Neural progenitor cell (in vitro differentiated cells): ENCODE data around the gene SMIM43. TPM values are rescaled to one million over a fixed set of nuclear protein-coding genes. Genes with fewer than 3 reads are reported as not detected.

Source experiments
- DNase-seq: peaks from one replicate; pipeline ENCODE4 v3.0.0-alpha.2; 2016; ENCODE audit warnings: low spot score
- H2AFZ ChIP-seq: fragments of 200-600 bp; sonication (generic); replicated peaks from 2 replicates; pipeline ENCODE4 v1.6.1; 2016; ENCODE audit warnings: antibody characterized with exemption
- H3F3A ChIP-seq: fragments of 200-600 bp; sonication (generic); 2 replicates; pipeline ENCODE4 v1.6.1; 2016; ENCODE audit warnings: antibody characterized with exemption, low read depth
- H3K27ac ChIP-seq: fragments of 200-600 bp; sonication (generic); 2 replicates; pipeline ENCODE4 v1.5.1; 2016; ENCODE audit warnings: mild to moderate bottlenecking
- H3K27me3 ChIP-seq: fragments of 200-600 bp; sonication (generic); 2 replicates; pipeline ENCODE4 v1.6.1; 2016; ENCODE audit warnings: mild to moderate bottlenecking, moderate library complexity
- H3K36me3 ChIP-seq: fragments of 200-600 bp; sonication (generic); 2 replicates; pipeline ENCODE4 v1.5.1; 2016
- H3K4me1 ChIP-seq: fragments of 200-600 bp; sonication (generic); 2 replicates; pipeline ENCODE4 v1.6.1; 2016; ENCODE audit warnings: mixed run types
- H3K4me2 ChIP-seq: fragments of 200-600 bp; sonication (generic); 2 replicates; pipeline ENCODE4 v1.6.1; 2016
- H3K4me3 ChIP-seq: fragments of 200-600 bp; sonication (generic); 2 replicates; pipeline ENCODE4 v1.5.1; 2016
- H3K79me2 ChIP-seq: fragments of 200-600 bp; sonication (generic); 2 replicates; pipeline ENCODE4 v1.6.1; 2016; ENCODE audit warnings: low read depth
- H3K9ac ChIP-seq: fragments of 200-600 bp; sonication (generic); 2 replicates; pipeline ENCODE4 v1.6.1; 2016
- H3K9me3 ChIP-seq: fragments of 200-600 bp; sonication (generic); 2 replicates; pipeline ENCODE4 v1.5.1; 2016; ENCODE audit warnings: low read depth
- H4K20me1 ChIP-seq: fragments of 200-600 bp; sonication (generic); 2 replicates; pipeline ENCODE4 v1.6.1; 2016; ENCODE audit warnings: low read depth
- H3K27ac Mint-ChIP-seq: 3 replicates; pipeline ENCODE4 v1.8.0; 2021; ENCODE audit warnings: mixed read lengths
- H3K27me3 Mint-ChIP-seq: 2 replicates; pipeline ENCODE4 v1.8.0; 2022; ENCODE audit warnings: low read depth, mild to moderate bottlenecking, inconsistent platforms, moderate library complexity, mixed read lengths; ENCODE audit not compliant: insufficient read depth
- H3K36me3 Mint-ChIP-seq: 3 replicates; pipeline ENCODE4 v1.8.0; 2021; ENCODE audit warnings: mixed read lengths
- H3K4me1 Mint-ChIP-seq: 3 replicates; pipeline ENCODE4 v1.8.0; 2021; ENCODE audit warnings: mixed read lengths
- H3K4me3 Mint-ChIP-seq: 3 replicates; pipeline ENCODE4 v1.8.0; 2021; ENCODE audit warnings: mild to moderate bottlenecking, moderate library complexity, mixed read lengths
- H3K9me3 Mint-ChIP-seq: 3 replicates; pipeline ENCODE4 v1.8.0; 2020; ENCODE audit warnings: mixed read lengths
- EZH2 ChIP-seq: fragments of 200-600 bp; sonication (generic); IDR thresholded peaks from 2 replicates; pipeline ENCODE4 v1.6.1; 2017; ENCODE audit warnings: antibody characterized with exemption, mild to moderate bottlenecking, moderate library complexity
- EZH2phosphoT487 ChIP-seq: fragments of 200-600 bp; sonication (generic); IDR thresholded peaks from 2 replicates; pipeline ENCODE4 v1.6.1; 2017; ENCODE audit warnings: antibody characterized with exemption
- total RNA-seq: library from RNA; depleted of rRNA; stranded (reverse); fragments of >200 nt; gene quantifications from 2 replicates; pipeline ENCODE4 v1.2.3, GENCODE V29; 2015; ENCODE audit warnings: low replicate concordance
- TF ChIP-seq, protein P1 (sequence below): fragments of 200-600 bp; sonication (generic); IDR thresholded peaks from 2 replicates; pipeline ENCODE4 v1.5.1; 2017; ENCODE audit warnings: antibody characterized with exemption, mild to moderate bottlenecking

SMIM43 gene
- total RNA-seq, 1 donor from 2014 or later = not detected

DNA sequence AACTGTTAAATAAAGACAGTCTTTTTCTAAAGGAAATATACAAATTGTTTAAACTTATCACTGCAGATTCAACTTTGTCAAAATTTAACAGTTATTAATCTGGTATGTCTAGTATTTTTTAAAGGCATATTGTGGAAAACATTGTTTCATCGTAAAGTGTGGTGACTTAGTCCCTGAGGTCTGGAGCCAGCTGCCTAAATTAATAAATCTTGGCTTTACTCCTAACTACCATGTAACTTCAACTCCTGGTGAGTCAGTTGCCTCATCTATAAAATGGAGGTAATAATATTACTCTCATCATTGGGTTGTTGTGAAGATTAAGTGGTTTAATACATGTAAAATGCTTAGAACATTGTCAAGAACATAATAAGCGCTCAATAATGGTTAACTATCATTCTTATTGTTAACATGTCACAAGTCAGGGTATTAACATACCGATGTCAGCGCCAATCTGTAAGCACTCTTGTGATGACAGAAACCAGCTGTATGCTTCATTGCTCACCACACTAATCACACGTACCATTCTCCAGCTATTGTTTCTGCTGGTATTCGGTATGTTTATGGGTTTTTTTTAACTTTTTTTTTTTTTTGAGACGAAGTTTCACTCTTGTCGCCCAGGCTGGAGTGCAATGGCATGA, 14.1 kb upstream of the SMIM43 start:
- H3K9me3 ChIP-seq = no peaks in the 10 kb centered on the region
- H4K20me1 ChIP-seq = no peaks in the 10 kb centered on the region
- no peak overlapping the region for H3K4me3 Mint-ChIP-seq
- H3K4me1 Mint-ChIP-seq = peaks cover 14% of the 10 kb centered on the region
- TF ChIP-seq, protein P1, sequence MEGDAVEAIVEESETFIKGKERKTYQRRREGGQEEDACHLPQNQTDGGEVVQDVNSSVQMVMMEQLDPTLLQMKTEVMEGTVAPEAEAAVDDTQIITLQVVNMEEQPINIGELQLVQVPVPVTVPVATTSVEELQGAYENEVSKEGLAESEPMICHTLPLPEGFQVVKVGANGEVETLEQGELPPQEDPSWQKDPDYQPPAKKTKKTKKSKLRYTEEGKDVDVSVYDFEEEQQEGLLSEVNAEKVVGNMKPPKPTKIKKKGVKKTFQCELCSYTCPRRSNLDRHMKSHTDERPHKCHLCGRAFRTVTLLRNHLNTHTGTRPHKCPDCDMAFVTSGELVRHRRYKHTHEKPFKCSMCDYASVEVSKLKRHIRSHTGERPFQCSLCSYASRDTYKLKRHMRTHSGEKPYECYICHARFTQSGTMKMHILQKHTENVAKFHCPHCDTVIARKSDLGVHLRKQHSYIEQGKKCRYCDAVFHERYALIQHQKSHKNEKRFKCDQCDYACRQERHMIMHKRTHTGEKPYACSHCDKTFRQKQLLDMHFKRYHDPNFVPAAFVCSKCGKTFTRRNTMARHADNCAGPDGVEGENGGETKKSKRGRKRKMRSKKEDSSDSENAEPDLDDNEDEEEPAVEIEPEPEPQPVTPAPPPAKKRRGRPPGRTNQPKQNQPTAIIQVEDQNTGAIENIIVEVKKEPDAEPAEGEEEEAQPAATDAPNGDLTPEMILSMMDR = no peak
- TF ChIP-seq EZH2phosphoT487 (no peak), EZH2 (no peak)
- H2AFZ ChIP-seq = no peak overlapping the region
- H3K27ac Mint-ChIP-seq = no peak overlapping the region
- H3F3A ChIP-seq = no peaks in the 10 kb centered on the region
- no peaks in the 10 kb centered on the region for H3K27me3 Mint-ChIP-seq
- H3K9ac ChIP-seq = no peak overlapping the region
- DNase-seq = peak; percentile 38
- H3K36me3 Mint-ChIP-seq = no peaks in the 10 kb centered on the region
- H3K27me3 ChIP-seq = no peaks in the 10 kb centered on the region
- H3K79me2 ChIP-seq = no peaks in the 10 kb centered on the region
- H3K4me3 ChIP-seq = no peak overlapping the region
- peaks cover 1% of the 10 kb centered on the region for H3K4me1 ChIP-seq
- no peak overlapping the region for H3K27ac ChIP-seq
- H3K9me3 Mint-ChIP-seq = no peaks in the 10 kb centered on the region
- H3K36me3 ChIP-seq = no peaks in the 10 kb centered on the region
- H3K4me2 ChIP-seq = no peak overlapping the region

DNA sequence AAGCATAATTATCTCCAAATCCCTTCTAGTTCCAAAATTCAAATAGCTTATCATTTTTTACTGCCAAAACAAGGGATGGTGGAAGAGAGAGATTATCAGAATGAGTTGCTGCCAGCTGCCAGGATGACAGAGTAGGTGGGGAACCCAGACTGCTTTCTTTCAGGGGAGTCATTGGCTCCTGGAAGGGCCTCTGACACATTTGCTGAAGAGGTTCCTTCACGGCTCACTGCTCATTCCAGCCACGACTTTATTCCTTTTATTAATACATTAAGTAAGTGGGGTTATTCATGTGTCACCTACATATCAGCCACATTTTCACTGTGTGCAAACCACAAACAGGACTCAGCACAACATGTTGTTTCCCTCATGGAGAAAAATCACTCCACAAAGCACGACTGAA, 12.7 kb upstream of the SMIM43 start:
- Mint-ChIP-seq H3K27ac (no peak overlapping the region), H3K4me1 (peaks cover 18% of the 10 kb centered on the region), H3K4me3 (no peak overlapping the region), H3K36me3 (no peaks in the 10 kb centered on the region), H3K9me3 (no peaks in the 10 kb centered on the region), H3K27me3 (no peaks in the 10 kb centered on the region)
- DNase-seq = no peak
- Histone ChIP-seq H3K79me2 (no peaks in the 10 kb centered on the region), H2AFZ (no peak overlapping the region), H3K9me3 (no peaks in the 10 kb centered on the region), H3K4me3 (no peak overlapping the region), H3K36me3 (no peaks in the 10 kb centered on the region), H3K4me1 (peaks cover 5% of the 10 kb centered on the region), H3F3A (no peaks in the 10 kb centered on the region), H3K27me3 (no peaks in the 10 kb centered on the region), H3K27ac (no peak overlapping the region), H3K4me2 (no peak overlapping the region), H3K9ac (no peak overlapping the region), H4K20me1 (no peaks in the 10 kb centered on the region)
- TF ChIP-seq EZH2 (no peak), EZH2phosphoT487 (no peak)
- TF ChIP-seq, protein P1 = no peak

DNA sequence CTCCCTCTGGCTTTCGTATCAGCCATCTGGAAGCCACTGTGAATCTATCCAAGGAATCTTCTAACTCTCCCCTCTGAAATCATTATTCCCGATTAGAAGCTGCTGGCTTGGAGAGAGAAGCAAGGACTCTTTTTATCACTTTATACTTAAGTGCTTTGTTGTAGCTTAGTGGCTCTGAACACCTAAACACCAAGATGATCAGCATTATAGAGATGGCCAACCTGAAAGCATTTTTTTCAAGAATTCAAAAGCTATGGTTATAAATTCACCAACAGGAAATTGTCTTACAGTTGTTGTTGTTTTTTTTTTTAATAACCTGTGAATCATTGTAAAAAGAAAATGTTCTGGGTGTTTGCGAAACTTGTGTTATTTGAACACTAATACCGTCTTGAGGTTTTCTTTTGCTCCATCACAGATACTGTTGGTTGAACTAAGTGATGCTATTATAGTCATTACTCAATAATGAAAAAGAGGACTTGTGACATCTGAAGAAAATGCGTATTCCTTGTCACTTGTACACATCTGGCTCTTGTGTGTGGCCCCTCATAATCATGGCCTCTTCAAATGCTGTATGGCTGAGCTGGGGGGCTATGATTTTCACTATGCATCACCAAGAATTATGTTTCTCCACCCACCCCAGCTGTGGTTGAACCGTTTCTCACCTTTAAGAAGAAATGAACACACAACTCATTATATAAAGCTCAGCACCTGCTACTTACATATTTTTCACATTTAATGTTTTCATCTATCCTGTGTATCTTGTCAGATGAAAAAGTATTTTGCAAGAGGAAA, 11.8 kb upstream of the SMIM43 start:
- H3K4me1 ChIP-seq = peaks cover 5% of the 10 kb centered on the region
- H3K27ac Mint-ChIP-seq = no peak overlapping the region
- no peak overlapping the region for H3K9ac ChIP-seq
- no peak overlapping the region for H3K4me3 Mint-ChIP-seq
- H2AFZ ChIP-seq = no peak overlapping the region
- no peaks in the 10 kb centered on the region for H3K36me3 ChIP-seq
- H3K27ac ChIP-seq = no peak overlapping the region
- H3K9me3 Mint-ChIP-seq = no peaks in the 10 kb centered on the region
- no peaks in the 10 kb centered on the region for H3K27me3 ChIP-seq
- H3K4me1 Mint-ChIP-seq = peaks cover 18% of the 10 kb centered on the region
- H3K79me2 ChIP-seq = no peaks in the 10 kb centered on the region
- no peak overlapping the region for H3K4me3 ChIP-seq
- no peaks in the 10 kb centered on the region for H4K20me1 ChIP-seq
- no peak overlapping the region for H3K4me2 ChIP-seq
- H3K27me3 Mint-ChIP-seq = no peaks in the 10 kb centered on the region
- TF ChIP-seq EZH2phosphoT487 (no peak), EZH2 (no peak)
- TF ChIP-seq, protein P1 = no peak
- no peaks in the 10 kb centered on the region for H3K9me3 ChIP-seq
- DNase-seq = no peak
- no peaks in the 10 kb centered on the region for H3K36me3 Mint-ChIP-seq
- H3F3A ChIP-seq = no peaks in the 10 kb centered on the region
